ENCODE measurements around the gene MEOX1.
A peak's percentile ranks its signal among the peaks of the same experiment; 100 is the strongest.

Gene MEOX1

DNA sequence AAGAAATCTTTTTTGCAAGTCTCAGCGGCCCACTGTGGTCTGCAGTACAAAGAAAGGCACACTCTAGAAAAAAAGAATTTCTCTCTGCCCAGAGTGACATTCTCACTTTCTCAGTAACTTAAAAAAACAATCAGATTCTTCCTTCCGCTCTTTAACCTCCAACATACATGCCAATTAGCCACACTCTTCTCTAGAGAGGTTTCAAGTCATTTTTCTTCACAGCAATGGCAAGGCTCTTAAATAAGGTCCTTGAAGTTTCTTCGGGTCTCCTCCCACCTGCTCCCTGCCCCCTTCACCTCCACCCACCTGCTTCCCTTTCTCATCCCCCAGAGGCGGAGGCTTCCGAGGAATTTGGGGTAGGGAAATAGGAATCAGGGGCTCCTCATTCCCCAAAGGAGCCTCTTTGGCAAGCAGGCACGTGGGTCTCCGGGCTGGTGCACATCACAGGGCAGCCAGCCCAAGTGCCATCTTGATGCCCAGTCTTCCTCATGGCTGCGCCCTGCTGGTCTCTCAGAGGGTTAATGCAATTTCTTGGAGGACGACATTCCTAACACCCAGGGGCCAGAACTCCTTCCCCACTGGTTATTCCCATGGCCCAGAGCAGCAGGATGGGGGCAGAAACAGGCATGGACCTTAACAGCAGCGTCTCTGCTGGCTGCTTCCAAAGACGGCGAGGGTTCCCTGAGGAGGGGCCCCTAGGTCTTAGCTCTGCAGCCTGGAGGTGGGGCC, 855 bp upstream of the MEOX1 start:
- no peak for DNase-seq
- intact Hi-C loops (cut with DNase I) = no loop called here

DNA sequence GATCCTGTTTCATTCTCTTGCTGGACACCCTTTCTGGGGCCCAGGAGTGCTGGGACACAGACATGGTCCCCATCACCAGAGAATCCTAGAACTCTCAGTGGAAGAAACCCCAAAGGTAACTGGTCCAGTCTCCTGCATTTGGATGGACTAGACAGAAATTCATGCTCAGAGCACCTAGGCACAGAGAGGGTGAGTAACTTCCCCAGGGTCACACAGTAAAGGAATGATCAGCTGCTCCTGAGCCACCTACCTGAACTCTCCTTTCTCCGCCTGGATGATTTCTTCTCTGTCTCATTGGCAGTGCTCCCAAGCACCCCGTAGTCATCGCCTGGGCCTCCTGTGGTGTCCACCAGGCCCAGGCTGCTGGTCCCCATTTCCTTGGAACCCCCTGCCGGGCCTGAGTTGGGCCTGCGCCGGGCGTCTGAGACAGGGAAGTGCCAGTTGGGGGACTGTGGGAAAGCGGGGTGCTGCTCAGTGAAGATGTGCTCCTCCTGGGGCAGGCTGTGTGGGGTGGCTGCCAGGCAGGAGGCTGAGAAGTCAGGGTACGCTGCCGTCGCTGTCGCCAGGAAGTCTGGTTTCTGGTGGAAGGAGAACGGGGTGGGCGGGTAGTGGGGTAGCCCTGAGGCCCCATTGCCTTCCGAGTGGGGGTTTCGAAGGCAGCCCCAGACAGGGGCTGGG, 767 bp downstream of the MEOX1 start:
- intact Hi-C loops (cut with DNase I) = no loop called here
- no peak for DNase-seq

DNA sequence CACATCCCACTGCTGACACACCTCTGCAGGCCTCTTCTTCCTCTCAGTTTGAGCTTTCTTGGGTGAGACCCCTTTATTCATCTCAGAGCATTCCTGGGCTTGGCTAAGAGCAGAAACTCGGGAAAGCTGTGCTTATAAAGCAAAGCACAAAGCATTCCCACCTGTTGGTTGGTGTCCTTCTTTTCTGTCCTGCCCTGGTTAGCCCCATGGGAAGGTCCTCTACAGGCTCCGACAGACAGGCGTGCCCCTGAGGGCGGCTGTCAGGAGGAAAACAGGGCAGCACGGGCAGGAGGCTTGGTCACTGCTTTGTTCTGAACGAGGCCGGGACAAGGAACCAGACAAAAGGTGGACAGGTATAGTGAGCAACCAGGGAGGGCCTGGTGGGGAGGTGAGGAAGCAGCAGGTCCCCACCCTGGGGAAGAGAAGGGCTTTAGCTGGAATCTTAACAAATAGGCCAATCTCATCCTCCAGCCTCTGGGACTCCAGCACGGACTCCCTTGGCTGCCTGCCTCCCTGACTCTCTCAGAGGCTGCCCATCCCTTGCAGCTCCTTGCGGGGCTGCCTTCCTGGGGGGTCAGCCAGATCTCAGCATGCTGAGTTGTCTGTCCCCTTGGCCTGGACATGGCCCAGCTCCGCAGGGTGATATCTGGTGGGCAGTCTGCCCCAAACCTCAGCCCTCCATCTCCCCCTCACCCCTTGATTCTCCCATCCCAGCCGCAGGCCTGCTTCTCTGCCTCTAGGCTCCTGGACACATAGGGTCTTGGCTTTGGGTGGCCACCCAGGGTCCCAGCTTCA, 1.7 kb downstream of the MEOX1 start:
- intact Hi-C loops (cut with DNase I) = no loop called here
- no peak for DNase-seq

DNA sequence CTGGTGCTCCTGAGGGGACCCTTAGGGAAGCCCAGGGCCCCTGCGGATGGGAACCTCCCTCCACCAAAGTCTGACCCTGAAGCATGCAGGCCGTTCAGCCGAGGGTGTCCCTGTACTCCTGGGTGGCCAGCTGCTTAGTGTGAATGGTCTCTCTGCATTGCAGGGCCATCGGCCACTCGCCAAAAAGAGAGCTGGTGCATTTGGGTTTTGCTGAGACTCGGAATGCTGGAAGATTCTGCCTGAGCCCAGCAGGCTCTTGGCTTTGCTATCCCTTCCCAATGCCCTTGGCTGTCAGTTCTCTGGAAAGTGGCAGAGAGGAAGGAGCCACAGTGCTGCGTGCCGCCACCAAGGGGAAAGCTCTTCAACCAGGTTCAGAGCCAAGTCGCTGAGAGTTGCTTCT, 2.8 kb downstream of the MEOX1 start:
- intact Hi-C loops (cut with DNase I) = no loop called here
- DNase-seq = peak in 6 of 42 donors; percentile 6 to 40 (median 26)

DNA sequence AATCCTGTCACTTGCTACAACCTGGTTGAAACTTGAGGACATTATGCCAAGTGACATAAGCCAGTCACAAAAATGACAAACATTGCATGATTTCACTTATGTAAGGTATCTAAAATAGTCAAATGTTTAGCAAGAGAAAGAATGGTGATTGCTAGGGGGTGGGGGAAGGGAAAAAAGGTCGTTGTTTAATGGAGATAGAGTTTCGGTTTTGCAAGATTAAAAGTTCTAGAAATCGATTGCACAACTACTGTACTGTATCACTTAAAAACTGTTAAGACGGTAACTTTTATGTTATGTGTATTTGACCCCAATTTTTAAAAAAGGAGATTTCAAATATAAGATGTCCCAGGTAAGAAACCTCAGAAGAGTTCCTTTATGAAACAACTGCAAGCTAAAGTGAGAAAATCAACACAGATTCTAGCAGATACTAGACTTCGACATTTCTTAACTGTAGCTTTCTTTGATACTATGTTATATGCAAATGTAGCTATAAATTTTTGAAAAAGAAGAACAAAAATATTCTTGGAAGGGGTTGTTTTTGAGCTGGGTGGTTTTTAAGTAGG, 5.9 kb downstream of the MEOX1 start:
- intact Hi-C loops (cut with DNase I) = no loop called here
- no peak for DNase-seq

DNA sequence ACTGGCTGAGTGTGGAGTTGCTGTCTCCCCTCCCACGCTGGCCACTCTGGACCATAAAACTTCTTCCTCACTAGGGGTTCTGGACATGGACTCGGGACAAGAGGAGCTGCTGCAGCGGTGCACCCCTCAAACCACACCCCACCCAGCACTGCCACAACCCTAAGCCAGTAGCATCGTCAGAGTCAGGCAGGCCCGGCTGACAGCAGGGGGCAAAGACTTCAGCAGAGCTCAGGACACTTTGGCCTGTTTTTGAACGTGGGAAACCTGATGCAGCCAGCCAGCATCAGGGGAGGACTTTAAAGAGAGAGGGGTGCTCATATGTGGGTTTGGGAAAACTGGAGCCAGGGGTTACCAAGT, 9.6 kb downstream of the MEOX1 start:
- intact Hi-C loops (cut with DNase I) = no loop called here
- no peak for DNase-seq

DNA sequence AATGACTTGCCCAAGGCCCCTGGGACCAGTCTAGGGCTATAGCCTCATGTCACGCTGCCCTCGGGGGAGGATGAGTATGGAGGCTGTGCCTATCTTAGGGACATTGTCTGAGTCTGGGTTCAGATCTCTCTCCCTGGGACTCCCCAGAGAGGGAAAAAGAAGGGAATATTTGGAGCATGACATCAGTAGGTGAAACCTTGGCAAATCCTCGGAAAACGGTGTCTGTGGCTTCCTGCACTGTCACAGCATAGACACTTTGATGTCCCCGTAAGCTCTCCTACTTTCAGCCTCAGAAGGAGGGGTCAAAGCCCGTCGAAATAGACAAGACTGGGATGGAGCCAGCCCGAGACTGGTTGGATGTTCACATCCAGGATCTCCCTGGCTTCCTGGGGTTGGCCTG, 11.3 kb downstream of the MEOX1 start:
- no peak for DNase-seq

DNA sequence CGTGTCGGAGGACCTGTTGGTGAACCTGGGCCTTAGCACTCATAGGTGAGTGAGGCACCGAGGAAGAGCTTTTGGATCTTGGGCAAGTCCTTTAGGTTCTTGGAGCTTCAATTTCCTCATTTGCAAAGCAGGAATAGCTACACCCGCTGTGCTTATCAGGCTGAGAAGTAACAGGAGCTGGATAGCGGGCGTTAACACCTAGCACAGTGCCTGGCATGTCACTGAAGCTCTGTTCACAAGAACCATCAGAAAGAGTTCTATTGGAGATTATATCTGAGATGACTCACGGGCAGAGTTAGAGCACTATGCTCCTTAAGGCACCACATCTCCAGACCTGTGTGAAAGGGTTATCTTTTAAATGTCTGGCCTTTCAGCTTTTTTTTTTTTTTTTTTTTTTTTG, 12.8 kb downstream of the MEOX1 start:
- intact Hi-C loops (cut with DNase I) = no loop called here
- DNase-seq = no peak

More for the DNA sequence above, 11.3 kb downstream of the MEOX1 start:
- intact Hi-C loops (cut with DNase I) = no loop called here

DNA sequence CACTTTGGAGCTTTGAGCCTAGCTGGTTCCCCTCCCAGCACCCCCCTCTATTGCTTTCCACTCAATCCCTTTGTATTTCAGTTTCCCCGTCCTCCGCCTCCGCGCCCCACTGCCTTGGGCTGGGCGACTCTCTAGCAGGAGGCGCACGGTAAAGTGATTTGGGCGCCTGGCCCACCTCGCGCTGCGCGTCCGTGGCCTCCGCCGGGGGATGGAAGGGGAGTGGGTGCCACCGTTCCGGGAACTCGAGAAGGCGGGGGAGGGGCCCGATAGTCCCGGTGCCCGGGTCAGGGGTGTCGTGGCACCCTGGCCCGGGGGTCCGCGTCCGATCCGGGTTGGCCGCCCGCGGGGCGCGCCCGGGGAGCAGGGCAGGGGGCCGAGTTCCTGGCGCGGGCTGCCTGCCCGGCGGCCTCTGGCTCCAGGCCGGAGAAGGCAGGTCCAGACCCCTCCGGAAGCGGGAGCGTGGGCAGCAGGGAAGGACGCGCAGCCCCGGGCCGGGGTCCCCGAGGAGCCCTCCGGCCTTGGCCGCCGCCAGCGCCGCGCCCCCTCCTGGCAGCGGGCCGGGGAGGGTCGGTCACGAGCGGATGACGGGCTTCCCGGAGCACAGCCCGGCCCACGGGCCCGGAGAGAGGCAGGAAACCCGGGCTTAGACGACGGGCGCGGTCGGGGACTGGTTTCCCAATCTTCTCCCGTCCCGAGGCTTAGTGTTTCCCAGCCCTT, 15.8 kb downstream of the MEOX1 start:
- peak in 1 of 42 donors; percentile 3 for DNase-seq
- intact Hi-C loops (cut with DNase I) = no loop called here

DNA sequence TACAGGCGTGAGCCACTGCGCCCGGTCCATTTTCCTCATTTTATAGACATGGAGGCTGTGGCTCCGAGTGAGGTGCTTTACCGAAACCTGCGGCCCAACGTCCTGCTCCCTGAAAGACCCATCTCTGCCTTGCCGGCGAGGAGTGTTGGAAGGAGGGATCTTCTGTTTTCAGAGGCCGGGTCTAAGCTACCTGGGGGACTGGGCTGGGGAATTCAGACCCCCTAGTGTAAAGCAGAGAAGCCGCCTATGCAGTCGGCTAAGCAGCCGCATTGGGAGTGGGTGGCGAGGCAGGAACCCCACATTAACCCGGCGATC, 16.3 kb downstream of the MEOX1 start:
- DNase-seq = no peak
- intact Hi-C loops (cut with DNase I) = no loop called here

DNA sequence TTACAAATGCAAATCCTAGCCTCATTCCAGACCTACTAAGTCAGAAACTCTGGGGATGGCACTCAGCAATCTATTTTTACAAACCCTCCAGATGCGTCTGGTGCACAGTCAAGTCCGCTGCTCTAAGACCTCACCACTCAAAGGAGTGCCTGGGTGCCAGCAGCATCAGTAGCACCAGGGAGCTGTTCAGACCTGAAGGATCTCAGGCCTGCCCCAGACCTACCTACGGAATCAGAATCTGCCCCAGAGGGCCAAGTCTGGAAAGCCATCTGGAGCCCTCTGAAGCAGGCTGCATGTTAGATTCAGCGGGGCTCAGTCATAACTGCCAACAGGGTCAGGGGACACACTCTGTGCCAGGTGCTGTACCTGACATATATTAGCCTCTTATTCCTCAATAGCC, 17.6 kb downstream of the MEOX1 start:
- DNase-seq = no peak
- intact Hi-C loops (cut with DNase I) = no loop called here

DNA sequence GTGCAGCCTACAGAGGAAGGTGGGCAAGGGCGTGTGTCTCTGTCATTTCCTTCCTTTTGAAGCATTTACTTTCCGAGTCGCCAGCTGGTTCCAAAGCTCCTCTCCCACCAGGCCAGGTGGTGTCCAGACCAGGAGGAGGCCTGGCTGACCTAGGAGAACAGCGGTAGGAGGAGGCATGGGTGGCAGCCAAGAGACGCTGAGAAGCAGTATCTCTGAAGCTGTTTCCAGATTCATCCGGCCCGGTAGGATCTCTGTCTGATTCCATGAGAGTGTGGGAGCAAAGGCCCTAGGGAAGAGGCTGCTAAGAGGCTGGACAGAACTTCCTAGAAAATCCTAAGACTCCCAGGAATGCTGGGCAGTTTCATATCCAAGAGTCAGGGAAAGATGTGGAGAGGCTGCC, 20.3 kb downstream of the MEOX1 start:
- intact Hi-C loops (cut with DNase I) = no loop called here
- no peak for DNase-seq

DNA sequence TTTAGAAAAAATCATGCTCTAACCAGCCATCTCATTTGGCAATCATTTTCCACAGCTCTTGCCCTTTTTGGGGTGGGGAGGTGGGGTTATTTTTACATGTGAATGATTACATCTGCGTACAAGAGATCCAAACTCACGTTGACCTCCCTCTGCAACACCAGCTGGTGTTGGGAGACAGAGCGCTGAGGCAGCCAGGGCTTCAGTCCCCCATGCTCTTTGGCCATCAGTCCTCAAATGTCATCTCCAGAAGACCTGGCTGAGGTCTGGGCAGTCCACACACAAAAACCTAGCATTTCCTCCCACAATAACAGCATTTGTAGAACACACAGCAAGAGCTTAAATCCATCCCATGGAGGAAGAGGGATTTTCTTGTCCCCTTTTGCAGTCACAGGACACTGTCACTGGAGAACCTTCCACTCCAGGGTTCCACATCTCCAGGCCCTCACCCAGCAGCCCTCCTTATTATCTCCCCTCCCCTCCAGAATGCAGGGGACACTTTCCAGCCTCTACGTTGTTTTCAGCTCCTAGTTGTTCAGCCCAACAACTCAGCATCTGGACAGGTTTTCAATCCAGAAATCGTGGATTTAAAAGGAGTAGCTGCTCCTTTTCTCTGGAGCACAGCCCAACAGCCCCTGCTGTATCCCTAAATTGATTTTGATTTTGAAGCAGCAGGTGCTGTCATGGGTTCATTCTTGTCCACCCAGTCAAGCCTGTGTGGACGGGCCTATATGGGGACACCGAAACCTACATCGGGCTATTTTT, 21.1 kb downstream of the MEOX1 start:
- no peak for DNase-seq
- intact Hi-C loops (cut with DNase I) = no loop called here

DNA sequence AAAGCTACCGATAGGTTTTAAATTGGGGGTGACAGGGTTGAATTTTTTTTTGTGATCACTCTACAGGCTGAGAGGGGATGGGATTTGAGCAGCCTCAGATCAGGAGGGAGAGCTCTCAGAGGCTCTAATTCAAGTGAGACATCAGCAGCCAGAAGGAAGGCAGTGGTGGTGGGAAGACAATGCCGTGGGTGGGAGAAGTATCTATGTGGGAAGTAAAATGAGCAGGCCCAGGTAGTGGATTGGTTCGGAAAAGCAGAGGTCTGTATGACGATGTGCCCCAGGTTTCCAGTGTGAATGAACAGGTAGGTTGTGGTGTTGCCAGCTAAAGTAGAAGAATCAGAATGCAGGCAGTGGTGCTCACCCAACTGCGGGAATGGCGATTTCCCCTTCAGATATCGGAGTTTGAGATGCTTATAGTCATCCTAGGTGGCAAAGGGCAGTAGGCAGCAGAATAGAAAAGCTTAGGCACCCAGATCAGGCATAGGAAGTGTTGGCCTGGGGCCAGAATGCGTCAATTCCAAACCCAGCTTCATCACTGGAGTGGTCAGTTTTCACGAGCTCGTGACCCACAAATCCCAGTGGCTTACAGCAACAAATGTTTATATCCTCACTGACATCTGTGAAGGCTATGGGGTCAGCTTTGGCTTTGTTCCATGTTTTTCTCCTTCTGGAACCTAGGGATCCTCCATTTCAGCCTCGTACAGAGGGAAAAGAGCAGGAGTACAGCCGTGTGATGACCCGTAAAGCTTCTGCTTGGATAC, 24.0 kb downstream of the MEOX1 start:
- intact Hi-C loops (cut with DNase I) = no loop called here
- DNase-seq = peak in 9 of 42 donors; percentile 12 to 60 (median 31)

DNA sequence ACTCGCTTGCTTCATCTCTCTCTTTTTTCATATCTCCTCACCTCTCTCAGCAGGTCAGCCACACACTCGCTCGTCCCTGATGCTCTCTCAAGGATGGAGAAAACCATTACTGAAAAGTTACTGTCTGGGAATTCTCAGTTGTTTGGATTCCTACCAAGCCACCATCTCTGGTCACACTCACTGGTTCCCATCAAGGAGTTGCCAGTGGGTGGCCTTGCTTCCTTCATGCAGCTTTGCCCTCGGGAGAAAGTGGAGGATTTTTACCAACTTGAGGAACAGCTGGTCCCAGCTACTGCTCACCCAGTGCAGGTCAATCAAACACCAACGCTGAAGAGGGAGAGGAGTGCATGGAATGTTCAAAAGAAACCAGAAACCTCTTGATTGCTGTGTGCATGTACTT, 25.3 kb downstream of the MEOX1 start:
- DNase-seq = no peak
- intact Hi-C loops (cut with DNase I) = no loop called here

DNA sequence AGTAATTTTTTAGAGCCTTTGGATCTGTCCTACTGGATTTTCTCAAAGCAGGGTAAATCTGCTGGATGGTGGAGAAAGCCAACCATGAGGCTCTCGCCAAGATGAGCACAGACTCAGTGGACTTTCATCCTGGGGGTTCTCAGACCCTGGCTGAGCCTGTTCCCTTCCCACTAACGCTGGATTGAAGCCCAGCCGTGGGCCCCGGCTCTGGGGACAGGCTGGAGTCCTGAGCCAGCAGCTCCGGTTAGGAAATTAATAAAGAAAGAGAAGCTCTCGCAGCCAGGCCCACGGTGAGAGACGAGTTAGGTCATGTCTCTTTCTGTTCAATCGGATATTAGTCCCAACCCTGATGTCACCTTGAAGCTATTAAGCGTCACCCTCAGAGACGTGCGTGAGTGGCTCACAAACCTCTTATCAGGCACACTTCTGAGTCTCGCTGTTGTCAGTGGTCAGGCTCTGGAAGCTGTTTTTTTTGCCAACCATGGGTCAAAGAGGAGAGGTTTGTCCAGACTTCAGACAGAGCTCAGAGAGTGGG, 27.1 kb downstream of the MEOX1 start:
- DNase-seq = peak in 2 of 42 donors; percentile 4 to 21
- intact Hi-C loops (cut with DNase I) = no loop called here

DNA sequence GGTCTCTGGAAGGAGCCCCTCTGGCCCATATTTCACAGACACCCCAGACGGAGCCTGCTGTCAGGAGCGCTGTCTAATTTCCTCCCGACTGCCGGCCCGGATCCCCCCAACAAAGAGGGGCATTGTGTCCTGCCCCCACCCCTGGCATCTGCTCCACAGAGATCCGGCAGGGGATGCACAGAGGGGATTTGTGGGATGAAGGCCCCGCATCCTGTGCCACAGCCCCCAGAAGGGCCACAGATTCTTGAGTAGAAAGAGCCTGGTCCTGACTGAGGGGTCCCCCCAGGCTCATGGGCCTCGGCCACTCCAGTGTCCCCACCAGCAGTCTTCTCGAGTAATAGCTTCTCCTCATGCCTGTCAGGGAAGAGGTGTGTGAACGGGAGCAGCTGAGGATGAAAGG, 29.5 kb downstream of the MEOX1 start:
- no peak for DNase-seq
- intact Hi-C loops (cut with DNase I) = no loop called here

DNA sequence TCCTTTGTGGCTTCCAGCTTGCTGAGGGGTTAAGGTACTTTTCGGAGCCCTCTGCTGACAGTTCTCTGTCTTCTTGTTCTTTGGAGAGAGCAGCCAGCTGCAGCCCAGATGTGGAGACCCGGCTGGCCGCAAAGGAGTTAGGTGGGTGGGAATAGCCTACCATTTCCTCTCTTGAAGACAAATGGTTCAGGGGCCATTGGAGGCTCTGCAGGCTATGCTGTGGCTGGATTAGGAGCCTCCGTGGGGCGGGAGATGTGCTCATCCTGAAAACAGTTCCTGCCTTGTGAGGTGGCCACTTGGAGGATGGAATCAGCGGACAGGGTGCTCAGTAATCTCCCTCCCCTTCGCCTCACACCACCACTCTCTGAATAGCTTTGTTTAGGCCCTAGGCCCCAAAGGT, 30.3 kb downstream of the MEOX1 start:
- DNase-seq = no peak
- intact Hi-C loops (cut with DNase I) = no loop called here
